ENCODE measurements around the gene SUCNR1.
"Not testable (repeated sequence)": the region's sequence is repeated elsewhere in the genome, so short reads cannot be mapped to it uniquely, and the experiment has no call there.

The SUCNR1 gene

GRCh38 chr3:151873398-151873797, at the start of gene SUCNR1:
TSS of gene SUCNR1 (plus strand) at chr3:151873643. CDS start at chr3:151879893, 6,250 bp downstream.
- no peak for DNase-seq

- DNase-seq, result no peak
Measured at GRCh38 chr3:151827816-151828215, 45.6 kb upstream of the SUCNR1 start.

GRCh38 chr3:151835751-151836525, 37.5 kb upstream of the SUCNR1 start:
- DNase-seq, result no peak

- DNase-seq, result no peak
Measured at GRCh38 chr3:151837057-151837456, 36.4 kb upstream of the SUCNR1 start.

GRCh38 chr3:151838574-151839312, 34.7 kb upstream of the SUCNR1 start:
- DNase-seq, result peak; percentile 25 to 43

GRCh38 chr3:151839313-151839631, 34.2 kb upstream of the SUCNR1 start:
- no peak for DNase-seq

GRCh38 chr3:151841801-151842200, 31.6 kb upstream of the SUCNR1 start:
- DNase-seq, result no peak

- DNase-seq, result no peak
Measured at GRCh38 chr3:151843275-151843674, 30.2 kb upstream of the SUCNR1 start.

- no peak for DNase-seq
Measured at GRCh38 chr3:151845306-151845905, 28.0 kb upstream of the SUCNR1 start.

- not testable (repeated sequence) for DNase-seq
Measured at GRCh38 chr3:151850065-151850464, 23.4 kb upstream of the SUCNR1 start.

GRCh38 chr3:151852074-151852811, 21.2 kb upstream of the SUCNR1 start:
- DNase-seq, result no peak

GRCh38 chr3:151856118-151856517, 17.3 kb upstream of the SUCNR1 start:
- no peak for DNase-seq

- no peak for DNase-seq
Measured at GRCh38 chr3:151856641-151857040, 16.8 kb upstream of the SUCNR1 start.

- no peak for DNase-seq
Measured at GRCh38 chr3:151859233-151859673, 14.2 kb upstream of the SUCNR1 start.

- no peak for DNase-seq
Measured at GRCh38 chr3:151859905-151860304, 13.5 kb upstream of the SUCNR1 start.

- no peak for DNase-seq
Measured at GRCh38 chr3:151863611-151864010, 9.8 kb upstream of the SUCNR1 start.

- no peak for DNase-seq
Measured at GRCh38 chr3:151864423-151865101, 8.9 kb upstream of the SUCNR1 start.

GRCh38 chr3:151866711-151867410, 6.6 kb upstream of the SUCNR1 start:
- no peak for DNase-seq

- no peak for DNase-seq
Measured at GRCh38 chr3:151867666-151868065, 5.8 kb upstream of the SUCNR1 start.

GRCh38 chr3:151869181-151869580, 4.3 kb upstream of the SUCNR1 start:
- DNase-seq, result no peak

- DNase-seq, result peak; percentile 26 to 58
Measured at GRCh38 chr3:151871639-151872468, 1.6 kb upstream of the SUCNR1 start.
